ENCODE measurements around the gene HSDL1.
"Not testable (repeated sequence)": the region's sequence is repeated elsewhere in the genome, so short reads cannot be mapped to it uniquely, and the experiment has no call there.

HSDL1 gene

GRCh38 chr16:84116720-84117493 is 28.1 kb downstream of the HSDL1 start, which contains the start of gene MBTPS1:
Gene MBTPS1, minus strand, starts transcription at chr16:84116942. Its CDS starts 15,159 bp downstream, at chr16:84101783.
- DNase-seq (ENCODE audit: insufficient read length, low spot score), result peak; percentile 51
- no peak for TF ChIP-seq CTCF (IDR thresholded peaks at IDR 0.05; ENCODE audit: insufficient read depth, missing control alignments)
- FAIRE-seq, result no peak

- no peak for FAIRE-seq
- TF ChIP-seq CTCF (IDR thresholded peaks at IDR 0.05; ENCODE audit: insufficient read depth, missing control alignments), result no peak
- no peak for DNase-seq (ENCODE audit: insufficient read length, low spot score)
Measured at GRCh38 chr16:84115919-84116719, 28.9 kb downstream of the HSDL1 start.

GRCh38 chr16:84111949-84112348 is 33.0 kb downstream of the HSDL1 start:
- FAIRE-seq; DNase-seq (ENCODE audit: insufficient read length, low spot score): not testable (repeated sequence)

GRCh38 chr16:84111525-84111924 is 33.5 kb downstream of the HSDL1 start:
- TF ChIP-seq CTCF (IDR thresholded peaks at IDR 0.05; ENCODE audit: insufficient read depth, missing control alignments), result no peak
- FAIRE-seq, result no peak
- no peak for DNase-seq (ENCODE audit: insufficient read length, low spot score)

GRCh38 chr16:84110527-84110926 is 34.5 kb downstream of the HSDL1 start:
- TF ChIP-seq CTCF (IDR thresholded peaks at IDR 0.05; ENCODE audit: insufficient read depth, missing control alignments), result no peak
- DNase-seq (ENCODE audit: insufficient read length, low spot score) (no peak), FAIRE-seq (no peak)

GRCh38 chr16:84109598-84110335 is 35.2 kb downstream of the HSDL1 start:
- DNase-seq (ENCODE audit: insufficient read length, low spot score) (no peak), FAIRE-seq (no peak)
- TF ChIP-seq CTCF (IDR thresholded peaks at IDR 0.05; ENCODE audit: insufficient read depth, missing control alignments), result no peak

GRCh38 chr16:84107921-84108320 is 37.1 kb downstream of the HSDL1 start:
- FAIRE-seq, result no peak
- no peak for DNase-seq (ENCODE audit: insufficient read length, low spot score)
- TF ChIP-seq CTCF (IDR thresholded peaks at IDR 0.05; ENCODE audit: insufficient read depth, missing control alignments), result no peak

Measured in D721Med (cell line).